ENCODE measurements around the gene CNTRL.

GRCh38 chr9:121138973-121139372 is 64.2 kb downstream of the CNTRL start:
- TF ChIP-seq, protein P1, sequence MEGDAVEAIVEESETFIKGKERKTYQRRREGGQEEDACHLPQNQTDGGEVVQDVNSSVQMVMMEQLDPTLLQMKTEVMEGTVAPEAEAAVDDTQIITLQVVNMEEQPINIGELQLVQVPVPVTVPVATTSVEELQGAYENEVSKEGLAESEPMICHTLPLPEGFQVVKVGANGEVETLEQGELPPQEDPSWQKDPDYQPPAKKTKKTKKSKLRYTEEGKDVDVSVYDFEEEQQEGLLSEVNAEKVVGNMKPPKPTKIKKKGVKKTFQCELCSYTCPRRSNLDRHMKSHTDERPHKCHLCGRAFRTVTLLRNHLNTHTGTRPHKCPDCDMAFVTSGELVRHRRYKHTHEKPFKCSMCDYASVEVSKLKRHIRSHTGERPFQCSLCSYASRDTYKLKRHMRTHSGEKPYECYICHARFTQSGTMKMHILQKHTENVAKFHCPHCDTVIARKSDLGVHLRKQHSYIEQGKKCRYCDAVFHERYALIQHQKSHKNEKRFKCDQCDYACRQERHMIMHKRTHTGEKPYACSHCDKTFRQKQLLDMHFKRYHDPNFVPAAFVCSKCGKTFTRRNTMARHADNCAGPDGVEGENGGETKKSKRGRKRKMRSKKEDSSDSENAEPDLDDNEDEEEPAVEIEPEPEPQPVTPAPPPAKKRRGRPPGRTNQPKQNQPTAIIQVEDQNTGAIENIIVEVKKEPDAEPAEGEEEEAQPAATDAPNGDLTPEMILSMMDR (IDR thresholded peaks at IDR 0.05), result no peak
- TF ChIP-seq POLR2A (IDR thresholded peaks at IDR 0.05), result no peak
